Measurements from ENCODE around the gene LRRC28. TPM values are rescaled to one million over a fixed set of nuclear protein-coding genes. Genes with fewer than 3 reads are reported as not detected.

LRRC28 gene
- total and polyA plus RNA-seq, 2 of the 4 experiments (the other 2 are of a cell fraction), result 12.7 to 21.1 TPM

DNA sequence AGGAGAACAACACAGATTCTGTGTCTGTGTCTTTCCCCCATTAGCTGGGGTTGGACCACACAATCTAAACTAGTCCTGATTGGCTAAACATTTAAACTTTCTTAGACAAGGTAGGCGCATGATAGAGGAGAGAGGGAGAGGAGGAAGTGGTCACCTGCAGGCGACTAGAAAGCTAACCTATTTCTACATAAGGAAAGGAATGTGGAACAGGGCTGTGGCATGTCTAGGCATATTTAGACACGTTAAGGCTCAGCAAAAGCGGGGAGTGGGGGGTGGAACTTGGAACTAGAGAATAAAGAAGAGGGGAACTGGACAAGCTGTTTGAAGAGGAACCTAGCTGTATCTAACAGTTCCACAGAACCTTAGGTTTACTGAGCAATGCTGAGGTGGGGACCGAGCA is 12.8 kb downstream of the LRRC28 start:
- 100% methylated on average over 1 of the region's 5 CpGs; no CpG with 5 or more reads in 1 of the 2 experiments for WGBS, 2 experiments (ENCODE audit: extremely low coverage in 2 of 2, insufficient read length in 1 of 2)
- no peak overlapping the region for H2BK5ac ChIP-seq (ENCODE audit: low read depth, low read length, poor library complexity, severe bottlenecking)
- H3K4me1 ChIP-seq (ENCODE audit: control insufficient read depth, insufficient read depth, low read length), result no peaks in the 10 kb centered on the region
- no peak overlapping the region for H4K5ac ChIP-seq (ENCODE audit: low read depth, low read length)
- no peaks in the 10 kb centered on the region for H3K27me3 ChIP-seq (ENCODE audit: control insufficient read depth, insufficient read depth, low read length)
- dilution Hi-C loops (cut with HindIII; ENCODE audit: low sequenced_read_pairs, unreplicated experiment), result no loop called here
- H3K18ac ChIP-seq (ENCODE audit: low read depth, low read length), result no peak overlapping the region
- H2AFZ ChIP-seq (replicated peaks; ENCODE audit: low read length, poor library complexity), result no peak overlapping the region
- no peak overlapping the region for H2AK9ac ChIP-seq (replicated peaks; ENCODE audit: low read depth, low read length, poor library complexity)
- CTCF ChIA-PET, result interaction anchor here (0.9 kb wide), 1 partner anchor 440 kb away, joined by 3 read pairs; no protein-coding TSS in a partner anchor
- no peak for TF ChIP-seq MAFK (IDR thresholded peaks at IDR 0.05; ENCODE audit: low read depth, low read length)
- TF ChIP-seq NFE2L2 (IDR thresholded peaks at IDR 0.05; ENCODE audit: low read depth, low read length), result no peak
- TF ChIP-seq RFX5 (IDR thresholded peaks at IDR 0.05; ENCODE audit: low read depth, low read length), result no peak
- POLR2A ChIA-PET (ENCODE audit: unreplicated experiment), result no interaction called here
- no peak overlapping the region for H2BK120ac ChIP-seq (ENCODE audit: low read depth, low read length)
- intact Hi-C loops (cut with micrococcal nuclease), result no loop called here
- H3K9me3 ChIP-seq (ENCODE audit: control insufficient read depth, insufficient read depth, low read length), result no peaks in the 10 kb centered on the region
- no peak for ATAC-seq (ENCODE audit: low read depth)
- H2BK15ac ChIP-seq (ENCODE audit: low read depth, low read length), result no peak overlapping the region
- no peak overlapping the region for H3K14ac ChIP-seq (replicated peaks; ENCODE audit: low read depth, low read length)
- no peak overlapping the region for H2AK5ac ChIP-seq (ENCODE audit: low read depth, low read length)
- no peak overlapping the region for H3K4me3 ChIP-seq (ENCODE audit: insufficient read depth, low read depth, low read length)
- no peak overlapping the region for H3K4me2 ChIP-seq (ENCODE audit: low read depth, low read length)
- no peak overlapping the region for H2BK20ac ChIP-seq (ENCODE audit: low read depth, low read length)
- H3K27ac ChIP-seq (ENCODE audit: insufficient read depth, low read length), result no peak overlapping the region
- no peak overlapping the region for H3K4ac ChIP-seq (ENCODE audit: low read depth, low read length)
- H4K20me1 ChIP-seq (ENCODE audit: insufficient read depth, low read length), result no peaks in the 10 kb centered on the region
- no peak overlapping the region for H3K9ac ChIP-seq (ENCODE audit: low read depth, low read length)
- no TSS peak for BruUV-seq (replicated peaks)
- in situ Hi-C loops (cut with MboI; ENCODE audit: low sequenced_read_pairs), result loop anchor here (25.0 kb wide), 2 partner anchors 848 to 1323 kb away; no protein-coding TSS in a partner anchor
- no peak for DNase-seq
- H3K9me1 ChIP-seq (ENCODE audit: insufficient read depth, low read length), result no peaks in the 10 kb centered on the region
- no peak overlapping the region for H4K91ac ChIP-seq (ENCODE audit: insufficient read depth, low read depth, low read length)
- no peak overlapping the region for H3K56ac ChIP-seq (ENCODE audit: extremely low read depth, insufficient read depth, low read length)
- no peaks in the 10 kb centered on the region for H3K36me3 ChIP-seq (ENCODE audit: control insufficient read depth, insufficient read depth, low read length)
- no peak overlapping the region for H4K8ac ChIP-seq (ENCODE audit: low read depth in 2 of 2, low read length in 2 of 2)
- no peak overlapping the region for H3K23ac ChIP-seq (ENCODE audit: low read depth, low read length)
- H3K79me1 ChIP-seq (ENCODE audit: low read depth in 1 of 2, low read length in 2 of 2), result no peaks in the 10 kb centered on the region
